Measurements from ENCODE around the gene EXOC3.

The EXOC3 gene

DNA sequence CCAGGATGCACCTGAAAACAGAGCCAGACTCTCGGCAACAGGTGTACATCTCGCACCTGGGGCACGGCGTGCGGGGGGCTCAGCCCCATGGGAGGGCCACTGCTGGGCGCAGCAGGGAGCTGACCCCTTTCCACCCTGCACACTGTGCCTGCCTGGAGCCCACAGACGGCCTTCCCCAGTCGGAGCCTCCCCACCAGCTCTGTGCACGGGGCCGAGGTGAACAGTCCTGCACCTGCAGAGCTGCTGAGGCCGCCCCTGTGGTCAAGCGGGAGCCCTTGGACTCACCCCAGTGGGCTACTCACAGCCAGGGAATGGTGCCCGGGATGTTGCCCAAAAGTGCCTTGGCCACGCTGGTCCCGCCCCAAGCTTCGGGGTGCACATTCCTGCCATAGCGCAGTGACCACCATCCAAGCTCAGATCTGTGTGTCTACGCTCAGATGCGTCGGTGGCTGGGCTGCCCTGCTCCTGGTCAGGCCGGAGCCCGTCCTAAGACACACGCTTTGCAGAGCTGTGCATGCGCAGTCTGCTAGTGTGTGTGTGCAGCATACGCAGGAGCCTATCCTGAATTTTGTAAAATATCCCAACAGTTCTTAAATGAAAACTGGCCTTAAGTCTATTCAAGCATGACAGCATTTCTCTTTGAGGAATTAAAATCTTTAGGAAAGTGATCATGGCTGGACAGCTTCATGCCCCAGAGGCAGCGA, 8.4 kb upstream of the EXOC3 start:
- Histone ChIP-seq H3K4me2 (ENCODE audit: low read length) (no peak overlapping the region), H3K79me2 (ENCODE audit: control insufficient read depth, insufficient read depth, low read length) (no peaks in the 10 kb centered on the region), H3K27ac (ENCODE audit: low read depth, low read length) (no peak overlapping the region), H3K18ac (ENCODE audit: low read length) (no peak overlapping the region), H3K23ac (ENCODE audit: low read length) (no peak overlapping the region), H2AK5ac (ENCODE audit: low read length) (no peak overlapping the region), H2BK15ac (replicated peaks; ENCODE audit: low read depth) (no peak overlapping the region), H3K4me3 (ENCODE audit: low read length) (no peak overlapping the region), H4K5ac (ENCODE audit: low read length) (no peak overlapping the region), H2BK5ac (ENCODE audit: low read length) (no peak overlapping the region), H3K9ac (ENCODE audit: low read length) (no peak overlapping the region), H3K27me3 (ENCODE audit: insufficient read depth, low read length, poor library complexity) (no peaks in the 10 kb centered on the region), H3K4ac (ENCODE audit: low read depth, low read length) (no peak overlapping the region), H2BK120ac (ENCODE audit: low read depth, low read length) (no peak overlapping the region), H3K4me1 (ENCODE audit: control insufficient read depth, low read depth, low read length) (no peaks in the 10 kb centered on the region), H3K56ac (ENCODE audit: low read length) (no peak overlapping the region), H3K36me3 (ENCODE audit: control insufficient read depth, insufficient read depth, low read length) (no peaks in the 10 kb centered on the region), H3K79me1 (ENCODE audit: low read length) (no peaks in the 10 kb centered on the region), H4K8ac (ENCODE audit: low read depth, low read length) (no peak overlapping the region)
- no peak for DNase-seq
- no CpG with 5 or more reads among the region's 26 CpGs for WGBS (ENCODE audit: extremely low coverage, insufficient coverage, low lambda C conversion rate)

DNA sequence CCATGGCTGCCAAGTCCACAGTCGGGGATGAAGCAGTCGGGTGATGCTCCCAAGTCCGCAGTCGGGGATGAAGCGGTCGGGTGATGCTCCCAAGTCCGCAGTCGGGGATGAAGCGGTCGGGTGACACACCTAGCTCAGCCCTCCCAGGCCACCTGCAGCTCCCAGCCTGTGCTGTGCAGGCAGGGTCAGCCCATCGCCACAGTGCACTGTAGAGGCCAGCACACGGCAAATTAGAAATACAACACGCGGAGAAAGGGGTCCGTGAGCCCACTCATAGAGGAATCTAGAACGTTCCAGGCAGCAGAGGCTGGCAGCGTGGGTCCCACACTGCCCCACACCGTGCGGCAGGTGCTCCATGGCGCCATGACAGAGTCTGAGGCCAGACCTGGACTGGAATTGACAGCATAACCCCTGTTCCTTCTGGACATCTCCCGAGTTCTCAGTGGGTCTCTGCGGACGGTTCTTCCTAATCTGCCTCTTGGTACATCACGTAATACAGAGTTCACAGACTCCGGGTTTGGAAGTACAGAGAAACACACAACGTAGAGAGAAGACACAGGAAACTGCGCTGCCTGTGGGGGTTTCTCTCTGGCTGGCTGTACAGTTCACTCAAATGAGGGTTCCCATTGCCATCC, 7.7 kb upstream of the EXOC3 start:
- WGBS (ENCODE audit: extremely low coverage, insufficient coverage, low lambda C conversion rate) = no CpG with 5 or more reads among the region's 27 CpGs
- H3K4me2 ChIP-seq (ENCODE audit: low read length) = no peak overlapping the region
- no peak overlapping the region for H4K8ac ChIP-seq (ENCODE audit: low read depth, low read length)
- H2BK5ac ChIP-seq (ENCODE audit: low read length) = no peak overlapping the region
- no peak for DNase-seq
- no peaks in the 10 kb centered on the region for H3K79me1 ChIP-seq (ENCODE audit: low read length)
- no peak overlapping the region for H3K56ac ChIP-seq (ENCODE audit: low read length)
- no peak overlapping the region for H2BK120ac ChIP-seq (ENCODE audit: low read depth, low read length)
- H2AK5ac ChIP-seq (ENCODE audit: low read length) = no peak overlapping the region
- H3K4ac ChIP-seq (ENCODE audit: low read depth, low read length) = no peak overlapping the region
- no peak overlapping the region for H3K23ac ChIP-seq (ENCODE audit: low read length)
- H4K5ac ChIP-seq (ENCODE audit: low read length) = no peak overlapping the region
- no peaks in the 10 kb centered on the region for H3K27me3 ChIP-seq (ENCODE audit: insufficient read depth, low read length, poor library complexity)
- no peak overlapping the region for H3K18ac ChIP-seq (ENCODE audit: low read length)
- H2BK15ac ChIP-seq (replicated peaks; ENCODE audit: low read depth) = no peak overlapping the region
- no peak overlapping the region for H3K4me3 ChIP-seq (ENCODE audit: low read length)
- H3K79me2 ChIP-seq (ENCODE audit: control insufficient read depth, insufficient read depth, low read length) = no peaks in the 10 kb centered on the region
- no peak overlapping the region for H3K27ac ChIP-seq (ENCODE audit: low read depth, low read length)
- no peak overlapping the region for H3K9ac ChIP-seq (ENCODE audit: low read length)
- no peaks in the 10 kb centered on the region for H3K4me1 ChIP-seq (ENCODE audit: control insufficient read depth, low read depth, low read length)
- H3K36me3 ChIP-seq (ENCODE audit: control insufficient read depth, insufficient read depth, low read length) = no peaks in the 10 kb centered on the region

DNA sequence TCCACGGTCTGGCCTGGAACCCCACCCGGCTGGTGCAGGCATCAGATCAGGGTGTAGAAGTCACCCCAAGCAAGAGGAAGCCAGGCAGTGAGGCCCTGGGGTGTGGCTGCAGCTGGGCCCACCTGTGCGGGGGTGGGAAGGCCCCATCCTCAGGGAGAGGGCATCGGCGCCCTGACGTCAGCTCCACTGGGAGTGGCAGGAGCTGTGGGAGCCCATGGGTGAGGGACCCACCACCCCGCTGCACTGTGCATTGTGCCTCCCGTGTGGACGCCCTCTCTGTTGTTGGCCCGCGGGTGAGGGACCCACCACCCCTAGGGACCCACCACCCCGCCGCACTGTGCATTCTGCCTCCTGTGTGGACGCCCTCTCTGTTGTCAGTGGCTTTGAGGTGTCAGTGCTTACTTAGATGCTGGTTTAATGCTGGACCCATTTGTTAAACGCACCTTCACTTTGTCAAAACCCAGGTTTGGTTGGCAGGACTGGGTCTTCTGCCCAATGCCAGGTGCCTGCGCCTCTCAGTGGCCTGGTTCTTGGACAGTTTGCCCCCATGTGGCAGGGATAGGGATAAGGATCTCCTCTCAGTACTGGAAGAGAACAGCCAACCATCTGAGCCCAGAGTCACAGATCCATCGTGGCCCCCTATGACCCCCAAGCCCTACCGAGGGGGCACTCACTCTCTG, 6.9 kb upstream of the EXOC3 start:
- H3K27me3 ChIP-seq (ENCODE audit: insufficient read depth, low read length, poor library complexity) = no peaks in the 10 kb centered on the region
- H3K79me2 ChIP-seq (ENCODE audit: control insufficient read depth, insufficient read depth, low read length) = no peaks in the 10 kb centered on the region
- no peaks in the 10 kb centered on the region for H3K79me1 ChIP-seq (ENCODE audit: low read length)
- H3K4me3 ChIP-seq (ENCODE audit: low read length) = no peak overlapping the region
- H3K36me3 ChIP-seq (ENCODE audit: control insufficient read depth, insufficient read depth, low read length) = no peaks in the 10 kb centered on the region
- no peak overlapping the region for H2BK5ac ChIP-seq (ENCODE audit: low read length)
- no peak overlapping the region for H2BK120ac ChIP-seq (ENCODE audit: low read depth, low read length)
- no peak overlapping the region for H3K4me2 ChIP-seq (ENCODE audit: low read length)
- H4K5ac ChIP-seq (ENCODE audit: low read length) = no peak overlapping the region
- no peak overlapping the region for H3K9ac ChIP-seq (ENCODE audit: low read length)
- no peak overlapping the region for H3K18ac ChIP-seq (ENCODE audit: low read length)
- DNase-seq = peak; percentile 29
- H3K23ac ChIP-seq (ENCODE audit: low read length) = no peak overlapping the region
- no CpG with 5 or more reads among the region's 18 CpGs for WGBS (ENCODE audit: extremely low coverage, insufficient coverage, low lambda C conversion rate)
- no peak overlapping the region for H3K56ac ChIP-seq (ENCODE audit: low read length)
- H3K4ac ChIP-seq (ENCODE audit: low read depth, low read length) = no peak overlapping the region
- H2AK5ac ChIP-seq (ENCODE audit: low read length) = no peak overlapping the region
- no peak overlapping the region for H4K8ac ChIP-seq (ENCODE audit: low read depth, low read length)
- no peak overlapping the region for H2BK15ac ChIP-seq (replicated peaks; ENCODE audit: low read depth)
- no peaks in the 10 kb centered on the region for H3K4me1 ChIP-seq (ENCODE audit: control insufficient read depth, low read depth, low read length)
- no peak overlapping the region for H3K27ac ChIP-seq (ENCODE audit: low read depth, low read length)

DNA sequence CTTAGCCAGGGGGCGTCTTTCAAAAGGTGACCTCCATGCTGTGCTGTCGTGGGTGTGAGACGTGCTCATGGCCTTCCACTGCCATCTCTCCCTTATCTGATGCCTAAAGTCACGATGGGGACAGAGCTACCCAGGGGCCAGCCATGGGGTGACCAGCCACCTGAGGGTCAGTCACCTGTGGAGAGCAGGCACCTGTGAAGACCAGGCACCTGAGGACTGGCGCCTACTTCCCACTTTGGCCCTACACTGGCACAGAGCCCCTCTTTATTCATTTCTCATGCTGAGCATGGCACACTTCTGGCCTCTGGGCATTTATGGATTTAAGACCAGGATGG, 6.4 kb upstream of the EXOC3 start:
- Histone ChIP-seq H2BK5ac (ENCODE audit: low read length) (no peak overlapping the region), H3K9ac (ENCODE audit: low read length) (no peak overlapping the region), H2BK120ac (ENCODE audit: low read depth, low read length) (no peak overlapping the region), H3K79me2 (ENCODE audit: control insufficient read depth, insufficient read depth, low read length) (no peaks in the 10 kb centered on the region), H2BK15ac (replicated peaks; ENCODE audit: low read depth) (no peak overlapping the region), H3K4me3 (ENCODE audit: low read length) (no peak overlapping the region), H4K8ac (ENCODE audit: low read depth, low read length) (no peak overlapping the region), H2AK5ac (ENCODE audit: low read length) (no peak overlapping the region), H3K4me2 (ENCODE audit: low read length) (no peak overlapping the region), H3K27me3 (ENCODE audit: insufficient read depth, low read length, poor library complexity) (no peaks in the 10 kb centered on the region), H3K56ac (ENCODE audit: low read length) (no peak overlapping the region), H3K79me1 (ENCODE audit: low read length) (no peaks in the 10 kb centered on the region), H3K36me3 (ENCODE audit: control insufficient read depth, insufficient read depth, low read length) (no peaks in the 10 kb centered on the region), H3K4ac (ENCODE audit: low read depth, low read length) (no peak overlapping the region), H4K5ac (ENCODE audit: low read length) (no peak overlapping the region), H3K4me1 (ENCODE audit: control insufficient read depth, low read depth, low read length) (no peaks in the 10 kb centered on the region), H3K23ac (ENCODE audit: low read length) (no peak overlapping the region), H3K27ac (ENCODE audit: low read depth, low read length) (no peak overlapping the region), H3K18ac (ENCODE audit: low read length) (no peak overlapping the region)
- DNase-seq = no peak
- WGBS (ENCODE audit: extremely low coverage, insufficient coverage, low lambda C conversion rate) = no CpG with 5 or more reads among the region's 5 CpGs

DNA sequence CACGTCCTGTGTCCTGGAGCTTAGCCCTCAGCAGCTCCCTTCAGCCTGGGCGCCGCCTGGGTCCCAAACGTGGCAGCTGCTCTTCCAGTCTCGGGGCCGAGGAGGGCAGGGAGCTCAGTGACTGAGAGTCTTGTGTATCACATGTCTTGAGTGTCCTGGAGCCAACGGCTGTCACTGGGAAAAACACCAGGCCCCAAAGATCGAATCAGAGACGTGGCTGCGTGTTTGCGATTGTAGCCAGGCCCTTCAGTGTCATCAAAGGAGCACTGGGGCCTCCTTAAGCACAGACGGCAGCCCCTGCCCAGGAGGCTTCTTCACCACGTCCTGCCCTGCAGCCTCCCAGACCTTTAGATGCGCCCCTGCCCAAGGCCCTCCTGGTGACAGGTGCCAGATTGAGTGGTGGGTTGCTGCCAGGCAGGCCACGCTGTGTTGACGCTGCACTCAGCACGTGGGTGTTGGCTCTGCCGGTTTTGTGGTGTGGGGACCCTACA, 5.7 kb upstream of the EXOC3 start:
- no peak overlapping the region for H3K27ac ChIP-seq (ENCODE audit: low read depth, low read length)
- no peak overlapping the region for H2BK120ac ChIP-seq (ENCODE audit: low read depth, low read length)
- no peak overlapping the region for H4K5ac ChIP-seq (ENCODE audit: low read length)
- H3K79me1 ChIP-seq (ENCODE audit: low read length) = no peaks in the 10 kb centered on the region
- H3K4me2 ChIP-seq (ENCODE audit: low read length) = no peak overlapping the region
- no peak overlapping the region for H3K4me3 ChIP-seq (ENCODE audit: low read length)
- no peak overlapping the region for H3K9ac ChIP-seq (ENCODE audit: low read length)
- H3K79me2 ChIP-seq (ENCODE audit: control insufficient read depth, insufficient read depth, low read length) = no peaks in the 10 kb centered on the region
- no peak for DNase-seq
- no peak overlapping the region for H2BK5ac ChIP-seq (ENCODE audit: low read length)
- no peak overlapping the region for H3K23ac ChIP-seq (ENCODE audit: low read length)
- H3K18ac ChIP-seq (ENCODE audit: low read length) = no peak overlapping the region
- no peak overlapping the region for H3K56ac ChIP-seq (ENCODE audit: low read length)
- WGBS (ENCODE audit: extremely low coverage, insufficient coverage, low lambda C conversion rate) = no CpG with 5 or more reads among the region's 18 CpGs
- peaks cover 2% of the 10 kb centered on the region for H3K4me1 ChIP-seq (ENCODE audit: control insufficient read depth, low read depth, low read length)
- H3K4ac ChIP-seq (ENCODE audit: low read depth, low read length) = no peak overlapping the region
- H2AK5ac ChIP-seq (ENCODE audit: low read length) = no peak overlapping the region
- no peaks in the 10 kb centered on the region for H3K36me3 ChIP-seq (ENCODE audit: control insufficient read depth, insufficient read depth, low read length)
- H3K27me3 ChIP-seq (ENCODE audit: insufficient read depth, low read length, poor library complexity) = no peaks in the 10 kb centered on the region
- no peak overlapping the region for H4K8ac ChIP-seq (ENCODE audit: low read depth, low read length)
- no peak overlapping the region for H2BK15ac ChIP-seq (replicated peaks; ENCODE audit: low read depth)

Measured in mesendoderm (in vitro differentiated cells).